H9 (cell line): Measurements from ENCODE around the gene CNGA2. TPM values are rescaled to one million over a fixed set of nuclear protein-coding genes. Genes with fewer than 3 reads are reported as not detected.

Experiments used
- DNase-seq: peaks from one replicate; pipeline ENCODE4 v3.0.0-alpha.2; 2017
- H2AFZ ChIP-seq: one replicate; pipeline ENCODE4 v1.6.1; 2013; ENCODE audit warnings: mild to moderate bottlenecking, low read length, control low read depth, moderate library complexity
- H2AK5ac ChIP-seq: 2 replicates; pipeline ENCODE4 v1.6.1; 2013; ENCODE audit warnings: low read length, control low read depth, mixed read lengths; ENCODE audit not compliant: insufficient read length
- H2BK120ac ChIP-seq: one replicate; pipeline ENCODE4 v1.6.1; 2013; ENCODE audit warnings: low read depth, mild to moderate bottlenecking, low read length, control low read depth, inconsistent platforms; ENCODE audit not compliant: poor library complexity, severe bottlenecking
- H2BK12ac ChIP-seq: 2 replicates; pipeline ENCODE4 v1.6.1; 2013; ENCODE audit warnings: low read length, control low read depth, mixed read lengths, low read depth; ENCODE audit not compliant: insufficient read length
- H2BK15ac ChIP-seq: 2 replicates; pipeline ENCODE4 v1.6.1; 2013; ENCODE audit warnings: low read depth, low read length, control low read depth
- H2BK20ac ChIP-seq: one replicate; pipeline ENCODE4 v1.6.1; 2013; ENCODE audit warnings: low read depth, mild to moderate bottlenecking, low read length, control low read depth, inconsistent platforms; ENCODE audit not compliant: poor library complexity, severe bottlenecking
- H2BK5ac ChIP-seq: 2 replicates; pipeline ENCODE4 v1.6.1; 2013; ENCODE audit warnings: low read length, control low read depth, mixed read lengths; ENCODE audit not compliant: insufficient read length
- H3K14ac ChIP-seq: 2 replicates; pipeline ENCODE4 v1.6.1; 2013; ENCODE audit warnings: low read length, control low read depth; ENCODE audit not compliant: insufficient read depth
- H3K18ac ChIP-seq: 2 replicates; pipeline ENCODE4 v1.6.1; 2013; ENCODE audit warnings: low read depth, mild to moderate bottlenecking, mixed read lengths, low read length, control low read depth; ENCODE audit not compliant: insufficient read length
- H3K23ac ChIP-seq: 2 replicates; pipeline ENCODE4 v1.6.1; 2013; ENCODE audit warnings: low read length, control low read depth, mixed read lengths, low read depth; ENCODE audit not compliant: insufficient read length
- H3K23me2 ChIP-seq: 2 replicates; pipeline ENCODE4 v1.6.1; 2013; ENCODE audit warnings: low read depth, mild to moderate bottlenecking, mixed read lengths, low read length, control low read depth; ENCODE audit not compliant: insufficient read length, poor library complexity, severe bottlenecking
- H3K27ac ChIP-seq: 2 replicates; pipeline ENCODE4 v1.5.1; 2013; ENCODE audit warnings: low read length, control low read depth, mixed read lengths, low read depth; ENCODE audit not compliant: insufficient read length
- H3K27me3 ChIP-seq: 2 replicates; pipeline ENCODE4 v1.6.1; 2013; ENCODE audit warnings: low read length, control low read depth, inconsistent platforms; ENCODE audit not compliant: insufficient read depth
- H3K4ac ChIP-seq: 2 replicates; pipeline ENCODE4 v1.6.1; 2013; ENCODE audit warnings: low read depth, mild to moderate bottlenecking, control low read depth, inconsistent platforms, low read length, moderate library complexity
- H3K4me1 ChIP-seq: 2 replicates; pipeline ENCODE4 v1.6.1; 2013; ENCODE audit warnings: low read length, control low read depth, inconsistent platforms; ENCODE audit not compliant: insufficient read depth
- H3K4me2 ChIP-seq: 2 replicates; pipeline ENCODE4 v1.6.1; 2013; ENCODE audit warnings: low read length, control low read depth, mixed read lengths; ENCODE audit not compliant: insufficient read length, insufficient read depth
- H3K56ac ChIP-seq: 2 replicates; pipeline ENCODE4 v1.6.1; 2013; ENCODE audit warnings: low read depth, mild to moderate bottlenecking, mixed read lengths, low read length, control low read depth; ENCODE audit not compliant: insufficient read length
- H3K79me1 ChIP-seq: 2 replicates; pipeline ENCODE4 v1.6.1; 2013; ENCODE audit warnings: low read depth, mild to moderate bottlenecking, moderate library complexity, low read length, control low read depth, inconsistent platforms; ENCODE audit not compliant: insufficient read depth, poor library complexity, severe bottlenecking
- H3K79me2 ChIP-seq: 2 replicates; pipeline ENCODE4 v1.6.1; 2013; ENCODE audit warnings: low read length, control low read depth, inconsistent platforms; ENCODE audit not compliant: insufficient read depth
- H3K9ac ChIP-seq: 2 replicates; pipeline ENCODE4 v1.6.1; 2013; ENCODE audit warnings: low read length, control low read depth, mixed read lengths; ENCODE audit not compliant: insufficient read length; ENCODE audit errors: extremely low read depth
- H3K9me3 ChIP-seq: one replicate; pipeline ENCODE4 v1.6.1; 2013; ENCODE audit warnings: low read depth, low read length, inconsistent platforms; ENCODE audit not compliant: control insufficient read depth
- H3T11ph ChIP-seq: one replicate; pipeline ENCODE4 v1.6.1; 2013; ENCODE audit warnings: mild to moderate bottlenecking, low read length, control low read depth, inconsistent platforms
- H4K20me1 ChIP-seq: one replicate; pipeline ENCODE4 v1.6.1; 2013; ENCODE audit not compliant: control insufficient read depth, insufficient read length, insufficient read depth
- H4K5ac ChIP-seq: 2 replicates; pipeline ENCODE4 v1.6.1; 2013; ENCODE audit warnings: low read depth, mild to moderate bottlenecking, mixed read lengths, low read length, control low read depth; ENCODE audit not compliant: insufficient read length
- H4K8ac ChIP-seq: replicated peaks from 2 replicates; pipeline ENCODE4 v1.6.1; 2013; ENCODE audit warnings: low read length, control low read depth, mixed read lengths, low read depth; ENCODE audit not compliant: insufficient read length
- H4K91ac ChIP-seq: 2 replicates; pipeline ENCODE4 v1.6.1; 2013; ENCODE audit warnings: low read depth, mild to moderate bottlenecking, moderate library complexity, mixed read lengths, low read length, control low read depth; ENCODE audit not compliant: insufficient read length
- H3K27ac Mint-ChIP-seq, 3 experiments: 2 replicates in 2 of 3; 3 replicates in 1 of 3; pipeline ENCODE4 v1.8.0; 2020 to 2021; ENCODE audit warnings: mixed read lengths in 3 of 3, mild to moderate bottlenecking in 1 of 3, moderate library complexity in 1 of 3
- H3K27me3 Mint-ChIP-seq: 2 replicates; pipeline ENCODE4 v1.8.0; 2021; ENCODE audit warnings: low read depth, mild to moderate bottlenecking, moderate library complexity, mixed read lengths
- H3K36me3 Mint-ChIP-seq, 3 experiments: 2 replicates in 2 of 3; 3 replicates in 1 of 3; pipeline ENCODE4 v1.8.0; 2020 to 2021; ENCODE audit warnings: low read depth in 3 of 3, mixed read lengths in 3 of 3; ENCODE audit not compliant: insufficient read depth in 1 of 3
- H3K4me1 Mint-ChIP-seq, 2 experiments: 2 replicates each; pipeline ENCODE4 v1.8.0; 2020; ENCODE audit warnings: mixed read lengths in 2 of 2
- H3K4me3 Mint-ChIP-seq, 2 experiments: 2 replicates in 1 of 2; 3 replicates in 1 of 2; pipeline ENCODE4 v1.8.0; 2020 to 2021; ENCODE audit warnings: mild to moderate bottlenecking in 2 of 2, mixed read lengths in 2 of 2, moderate library complexity in 1 of 2
- H3K9me3 Mint-ChIP-seq, 2 experiments: 2 replicates in 1 of 2; 3 replicates in 1 of 2; pipeline ENCODE4 v1.8.0; 2020; ENCODE audit warnings: mild to moderate bottlenecking in 2 of 2, mixed read lengths in 2 of 2, moderate library complexity in 1 of 2
- WGBS: extraction: QIAGEN DNeasy Blood & Tissue Kit; methylation state at CpG from one replicate; pipeline ENCODE4 v1.1.7; 2013; ENCODE audit warnings: missing lambda C conversion rate, low lambda C conversion rate, mixed read lengths; ENCODE audit not compliant: insufficient read length; ENCODE audit errors: extremely low coverage; 5-methylcytosine and 5-hydroxymethylcytosine counted together
- total RNA-seq: library from RNA; stranded (reverse); gene quantifications from 2 replicates; pipeline ENCODE4 v1.2.1, GENCODE V29; 2021
- TF ChIP-seq, protein P1 (sequence below): fragments of 200-600 bp; sonication (generic); conservative IDR thresholded peaks from 3 replicates; pipeline ENCODE4 v1.8.0; 2021; ENCODE audit warnings: antibody characterized with exemption, mild to moderate bottlenecking

Gene CNGA2
- total RNA-seq, 1 experiment from 2014 or later: not detected

DNA sequence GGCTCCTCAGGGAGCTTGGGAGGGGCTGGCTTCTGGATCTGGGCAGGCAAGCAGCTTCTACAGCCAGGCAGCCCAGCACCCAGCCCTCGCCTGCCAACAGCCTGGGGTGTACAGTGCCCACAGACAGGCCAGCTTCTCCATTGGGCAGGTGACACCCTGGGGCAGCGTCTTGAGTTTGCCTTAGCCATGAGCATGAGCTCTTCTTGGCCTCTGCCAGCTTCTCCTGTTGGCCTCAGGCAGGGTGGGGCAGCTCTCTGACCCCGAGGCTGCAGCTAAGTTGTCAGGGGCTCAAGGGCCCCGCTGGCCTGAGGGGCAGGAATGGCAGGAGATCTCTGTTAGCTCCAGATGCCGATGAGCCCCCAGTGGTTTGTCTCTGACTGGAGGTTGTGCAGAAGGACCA is 7.8 kb upstream of the CNGA2 start:
- Histone ChIP-seq H3K56ac (no peak overlapping the region), H3K9ac (no peak overlapping the region), H3K23me2 (no peaks in the 10 kb centered on the region), H2AK5ac (no peak overlapping the region), H3K4ac (no peak overlapping the region; the same call in 1 of the 2 replicates), H2BK5ac (no peak overlapping the region), H3K4me2 (no peak overlapping the region), H3K4me1 (no peaks in the 10 kb centered on the region), H2BK20ac (no peak overlapping the region), H3K27ac (no peak overlapping the region), H4K20me1 (no peaks in the 10 kb centered on the region), H3K79me1 (no peaks in the 10 kb centered on the region), H4K5ac (no peak overlapping the region), H3K14ac (no peak overlapping the region), H3T11ph (no peak overlapping the region), H4K8ac (no peak overlapping the region), H3K79me2 (no peaks in the 10 kb centered on the region), H2BK15ac (no peak overlapping the region), H2BK120ac (no peak overlapping the region), H4K91ac (no peak overlapping the region), H2AFZ (no peak overlapping the region), H2BK12ac (no peak overlapping the region), H3K18ac (no peak overlapping the region), H3K9me3 (peaks cover 60% of the 10 kb centered on the region), H3K27me3 (no peaks in the 10 kb centered on the region), H3K23ac (no peak overlapping the region)
- TF ChIP-seq, protein P1, sequence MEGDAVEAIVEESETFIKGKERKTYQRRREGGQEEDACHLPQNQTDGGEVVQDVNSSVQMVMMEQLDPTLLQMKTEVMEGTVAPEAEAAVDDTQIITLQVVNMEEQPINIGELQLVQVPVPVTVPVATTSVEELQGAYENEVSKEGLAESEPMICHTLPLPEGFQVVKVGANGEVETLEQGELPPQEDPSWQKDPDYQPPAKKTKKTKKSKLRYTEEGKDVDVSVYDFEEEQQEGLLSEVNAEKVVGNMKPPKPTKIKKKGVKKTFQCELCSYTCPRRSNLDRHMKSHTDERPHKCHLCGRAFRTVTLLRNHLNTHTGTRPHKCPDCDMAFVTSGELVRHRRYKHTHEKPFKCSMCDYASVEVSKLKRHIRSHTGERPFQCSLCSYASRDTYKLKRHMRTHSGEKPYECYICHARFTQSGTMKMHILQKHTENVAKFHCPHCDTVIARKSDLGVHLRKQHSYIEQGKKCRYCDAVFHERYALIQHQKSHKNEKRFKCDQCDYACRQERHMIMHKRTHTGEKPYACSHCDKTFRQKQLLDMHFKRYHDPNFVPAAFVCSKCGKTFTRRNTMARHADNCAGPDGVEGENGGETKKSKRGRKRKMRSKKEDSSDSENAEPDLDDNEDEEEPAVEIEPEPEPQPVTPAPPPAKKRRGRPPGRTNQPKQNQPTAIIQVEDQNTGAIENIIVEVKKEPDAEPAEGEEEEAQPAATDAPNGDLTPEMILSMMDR: no peak
- Mint-ChIP-seq H3K4me1 (peaks cover 5 to 11% of the 10 kb centered on the region in 2 experiments; a peak in 3 of 4 replicates), H3K36me3 (no peaks in the 10 kb centered on the region; a peak in 2 of 7 replicates), H3K9me3 (peaks cover 52 to 56% of the 10 kb centered on the region in 2 experiments), H3K27me3 (peaks cover 8% of the 10 kb centered on the region), H3K4me3 (no peak overlapping the region), H3K27ac (no peak overlapping the region)
- WGBS: no CpG with 5 or more reads among the region's 5 CpGs
- no peak for DNase-seq
